Kidney (tissue), 14 donors: Measurements from ENCODE around the gene ARHGAP18. TPM values are rescaled to one million over a fixed set of nuclear protein-coding genes. Genes with fewer than 3 reads are reported as not detected.
A peak's percentile ranks its signal among the peaks of the same experiment; 100 is the strongest.

Experiments
- DNase-seq, 5 donors: peaks; one replicate each; pipeline ENCODE4 v3.0.0-alpha.2; 2013 to 2020
- FAIRE-seq: peaks from 2 replicates; lab custom pipeline; 2012; peaks lifted over from hg19 to GRCh38; lab: Jason Lieb, UNC
- H3K27ac ChIP-seq, 2 donors: one replicate each; pipeline ENCODE4 v1.7.0; 2013; ENCODE audit warnings: low read depth in 2 of 2, low read length in 2 of 2, inconsistent platforms in 1 of 2
- H3K27me3 ChIP-seq: one replicate; pipeline ENCODE4 v1.7.1; 2013; ENCODE audit warnings: low read length, inconsistent platforms; ENCODE audit not compliant: control insufficient read depth, insufficient read depth
- H3K36me3 ChIP-seq, 3 donors: one replicate each; pipeline versions ENCODE4 v1.7.0 to v1.7.1; 2013; ENCODE audit warnings: low read length in 3 of 3, control low read depth in 1 of 3, inconsistent platforms in 1 of 3; ENCODE audit not compliant: insufficient read depth in 3 of 3, control insufficient read depth in 2 of 3
- H3K4me1 ChIP-seq, 3 donors: one replicate each; pipeline versions ENCODE4 v1.7.0 to v1.7.1; 2013; ENCODE audit warnings: low read length in 3 of 3, inconsistent platforms in 1 of 3, low read depth in 1 of 3; ENCODE audit not compliant: control insufficient read depth in 2 of 3, insufficient read depth in 2 of 3
- H3K4me3 ChIP-seq, 3 donors: one replicate each; pipeline versions ENCODE4 v1.7.0 to v1.8.1; 2013; ENCODE audit warnings: low read length in 3 of 3, control low read depth in 1 of 3, inconsistent platforms in 1 of 3
- H3K9ac ChIP-seq, 3 donors: one replicate each; pipeline versions ENCODE4 v1.7.0 to v1.7.1; 2013; ENCODE audit warnings: low read length in 3 of 3, control low read depth in 1 of 3, inconsistent platforms in 1 of 3
- H3K9me3 ChIP-seq, 3 donors: one replicate each; pipeline versions ENCODE4 v1.7.0 to v1.7.1; 2013; ENCODE audit warnings: low read length in 3 of 3, control low read depth in 1 of 3, inconsistent platforms in 1 of 3; ENCODE audit not compliant: control insufficient read depth in 2 of 3, insufficient read depth in 1 of 3
- CTCF ChIP-seq: IDR thresholded peaks from 3 replicates; pipeline ENCODE4 v1.5.1; 2012; ENCODE audit warnings: mild to moderate bottlenecking, moderate library complexity, borderline replicate concordance; ENCODE audit not compliant: insufficient read depth; ENCODE audit errors: extremely low read depth
- intact Hi-C: fragments of 100-400 bp; cut with DNase I; formaldehyde crosslinking; loops from one replicate; pipeline ENCODE4 v1.11.1; 2022
- polyA plus RNA-seq: library from polyadenylated mRNA; stranded (reverse); fragments of 350-450 nt; fragmentation: Illumina TruSeq; extraction: RNeasy Lipid Tissue Mini Kit (QIAGEN cat#74804); gene quantifications from one replicate; pipeline ENCODE4 v1.2.3, GENCODE V29; 2014; ENCODE audit warnings: low read depth, low replicate concordance; ENCODE audit not compliant: insufficient read depth
- total RNA-seq: library from RNA; stranded (reverse); fragmentation: NEBNext Ultra II Directional; extraction: Animal tissue kit (Norgen Biotek cat#: 25700); gene quantifications from one replicate; pipeline ENCODE4 v1.2.1, GENCODE V29; 2021
- donor health status: control.
- donor health status: control.
- donor health status: control.
- donor health status: control.
- donor health status: control.
- donor health status: DM: yes; HTN: yes; CAD: no.
- donor health status: Normal renal cell carcinoma (clear cell type).

The ARHGAP18 gene
- total and polyA plus RNA-seq, 2 donors from 2014 or later: 26.5 to 39.8 TPM

- H3K9ac ChIP-seq: no peak overlapping the region
- H3K36me3 ChIP-seq: no peaks in the 10 kb centered on the region
- H3K27ac ChIP-seq: no peak overlapping the region
- FAIRE-seq (peak; percentile 30), DNase-seq (peak in 1 of 5 donors; percentile 37)
- H3K9me3 ChIP-seq: no peaks in the 10 kb centered on the region
- no peaks in the 10 kb centered on the region for H3K27me3 ChIP-seq
- intact Hi-C loops: no loop called here
- no peak overlapping the region for H3K4me3 ChIP-seq
- peak; percentile 74 for TF ChIP-seq CTCF
- peaks cover 0 to 2% (median 0%) of the 10 kb centered on the region in 3 donors for H3K4me1 ChIP-seq
These were observed 20.6 kb upstream of the ARHGAP18 start for GRCh38 chr6:129730477-129731165.

- H3K4me1 ChIP-seq: peaks cover 0 to 2% (median 0%) of the 10 kb centered on the region in 3 donors
- H3K27me3 ChIP-seq: no peaks in the 10 kb centered on the region
- FAIRE-seq (no peak), DNase-seq (no peak)
- no peaks in the 10 kb centered on the region for H3K9me3 ChIP-seq
- no peaks in the 10 kb centered on the region for H3K36me3 ChIP-seq
- H3K9ac ChIP-seq: no peak overlapping the region
- no peak overlapping the region for H3K27ac ChIP-seq
- no peak for TF ChIP-seq CTCF
- no peak overlapping the region for H3K4me3 ChIP-seq
- intact Hi-C loops: loop anchor here (10.0 kb wide), 1 partner anchor 132 kb away; no protein-coding TSS in a partner anchor
These were observed 16.7 kb upstream of the ARHGAP18 start for GRCh38 chr6:129726650-129727049.

GRCh38 chr6:129725341-129725740, 15.4 kb upstream of the ARHGAP18 start:
- no peaks in the 10 kb centered on the region for H3K36me3 ChIP-seq
- H3K27ac ChIP-seq: no peak overlapping the region
- DNase-seq (no peak), FAIRE-seq (no peak)
- no peak overlapping the region for H3K4me3 ChIP-seq
- no peaks in the 10 kb centered on the region for H3K9me3 ChIP-seq
- no peaks in the 10 kb centered on the region for H3K27me3 ChIP-seq
- no peak for TF ChIP-seq CTCF
- peaks cover 0 to 2% (median 0%) of the 10 kb centered on the region in 3 donors for H3K4me1 ChIP-seq
- no peak overlapping the region for H3K9ac ChIP-seq
- intact Hi-C loops: loop anchor here (10.0 kb wide), 1 partner anchor 131 kb away; no protein-coding TSS in a partner anchor
